AG20443 (cell line): ENCODE data around the gene PLXNA4.
A peak's percentile ranks its signal among the peaks of the same experiment; 100 is the strongest.

ENCODE experiments used
- DNase-seq: peaks from one replicate; pipeline ENCODE4 v3.0.0; 2012; ENCODE audit warnings: low spot score, mixed read lengths

The PLXNA4 gene

GRCh38 chr7:132318352-132319318 is 257.6 kb downstream of the PLXNA4 start:
- peak; percentile 94 for DNase-seq

GRCh38 chr7:132317701-132318351 is 258.4 kb downstream of the PLXNA4 start:
- DNase-seq, result no peak

- no peak for DNase-seq
Observed at GRCh38 chr7:132312531-132313055, 263.7 kb downstream of the PLXNA4 start.

- peak; percentile 33 for DNase-seq
Observed at GRCh38 chr7:132311733-132312132, 264.5 kb downstream of the PLXNA4 start.

GRCh38 chr7:132309102-132309805 is 267.0 kb downstream of the PLXNA4 start:
- no peak for DNase-seq

- DNase-seq, result no peak
Observed at GRCh38 chr7:132307465-132307864, 268.8 kb downstream of the PLXNA4 start.

GRCh38 chr7:132300599-132301277 is 275.5 kb downstream of the PLXNA4 start:
- no peak for DNase-seq

GRCh38 chr7:132298790-132299189 is 277.5 kb downstream of the PLXNA4 start:
- peak; percentile 84 for DNase-seq

- no peak for DNase-seq
Observed at GRCh38 chr7:132296820-132297219, 279.4 kb downstream of the PLXNA4 start.

GRCh38 chr7:132295175-132295574 is 281.1 kb downstream of the PLXNA4 start:
- no peak for DNase-seq

- no peak for DNase-seq
Observed at GRCh38 chr7:132292803-132293202, 283.5 kb downstream of the PLXNA4 start.

- DNase-seq, result no peak
Observed at GRCh38 chr7:132291481-132291880, 284.8 kb downstream of the PLXNA4 start.

- no peak for DNase-seq
Observed at GRCh38 chr7:132290021-132290420, 286.2 kb downstream of the PLXNA4 start.

GRCh38 chr7:132286836-132287235 is 289.4 kb downstream of the PLXNA4 start:
- DNase-seq, result no peak

GRCh38 chr7:132280335-132280734 is 295.9 kb downstream of the PLXNA4 start:
- DNase-seq, result no peak

- DNase-seq, result no peak
Observed at GRCh38 chr7:132279718-132280117, 296.6 kb downstream of the PLXNA4 start.

- DNase-seq, result peak; percentile 60
Observed at GRCh38 chr7:132276976-132277725, 299.1 kb downstream of the PLXNA4 start.

GRCh38 chr7:132276234-132276630 is 300.0 kb downstream of the PLXNA4 start:
- DNase-seq, result no peak

GRCh38 chr7:132275416-132276233 is 300.6 kb downstream of the PLXNA4 start:
- no peak for DNase-seq

- no peak for DNase-seq
Observed at GRCh38 chr7:132272763-132273371, 303.4 kb downstream of the PLXNA4 start.
